Stimulated activated naive B cell treated with anti-CD40 and anti-IgM and Interleukin-4, amounts not matched to agents 10 μg/mL and 1 μg/mL and 100 μg/mL, for 72 hours (primary cell): ENCODE data around the gene ZNF414.

Experiments
- ATAC-seq, 2 donors: fragments of 150-1000 bp; cut with Tn5 transposase; replicated peaks; 2 replicates each; pipeline ENCODE4 v1.10.0; 2021; ENCODE audit warnings: moderate library complexity in 1 of 2
- DNase-seq: peaks from one replicate; pipeline ENCODE4 v3.0.0; 2021
- H3K27ac Mint-ChIP-seq: one replicate; pipeline ENCODE4 v1.8.0; 2022; ENCODE audit warnings: mild to moderate bottlenecking, mixed read lengths
- H3K27me3 Mint-ChIP-seq, 2 donors: one replicate each; pipeline ENCODE4 v1.8.0; 2022; ENCODE audit warnings: mixed read lengths in 2 of 2
- H3K36me3 Mint-ChIP-seq, 2 donors: one replicate each; pipeline ENCODE4 v1.8.0; 2022; ENCODE audit warnings: mixed read lengths in 2 of 2, mild to moderate bottlenecking in 1 of 2
- H3K4me1 Mint-ChIP-seq, 2 donors: one replicate each; pipeline ENCODE4 v1.8.0; 2022; ENCODE audit warnings: mixed read lengths in 2 of 2, mild to moderate bottlenecking in 1 of 2
- H3K4me3 Mint-ChIP-seq, 2 donors: one replicate each; pipeline ENCODE4 v1.8.0; 2022; ENCODE audit warnings: mild to moderate bottlenecking in 2 of 2, mixed read lengths in 2 of 2, moderate library complexity in 1 of 2
- H3K9me3 Mint-ChIP-seq, 2 donors: one replicate each; pipeline ENCODE4 v1.8.0; 2022; ENCODE audit warnings: mixed read lengths in 2 of 2, mild to moderate bottlenecking in 1 of 2

Gene ZNF414

GRCh38 chr19:8511573-8512101, 2.3 kb downstream of the ZNF414 start:
- Mint-ChIP-seq H3K4me1 (peaks cover 16 to 25% of the 10 kb centered on the region in 2 donors), H3K27ac (no peak overlapping the region), H3K36me3 (peaks cover 14 to 16% of the 10 kb centered on the region in 2 donors), H3K4me3 (no peak overlapping the region), H3K9me3 (no peaks in the 10 kb centered on the region), H3K27me3 (no peaks in the 10 kb centered on the region)
- ATAC-seq (no peak), DNase-seq (no peak)

GRCh38 chr19:8510589-8511115, 3.3 kb downstream of the ZNF414 start:
- Mint-ChIP-seq H3K27me3 (no peaks in the 10 kb centered on the region), H3K9me3 (no peaks in the 10 kb centered on the region), H3K27ac (no peak overlapping the region), H3K36me3 (peaks cover 14 to 16% of the 10 kb centered on the region in 2 donors), H3K4me3 (no peak overlapping the region), H3K4me1 (peaks cover 21 to 34% of the 10 kb centered on the region in 2 donors)
- ATAC-seq (no peak), DNase-seq (no peak)

GRCh38 chr19:8506402-8506957, 7.5 kb downstream of the ZNF414 start:
- Mint-ChIP-seq H3K27me3 (peaks cover 8 to 19% of the 10 kb centered on the region in 2 donors), H3K9me3 (no peaks in the 10 kb centered on the region), H3K27ac (peak overlapping the region; percentile 83), H3K4me1 (peaks cover 10 to 25% of the 10 kb centered on the region in 2 donors), H3K4me3 (peak overlapping the region; percentile 86 to 98), H3K36me3 (peaks cover 3 to 12% of the 10 kb centered on the region in 2 donors)
- ATAC-seq (no peak), DNase-seq (no peak)

GRCh38 chr19:8505680-8506401, 8.1 kb downstream of the ZNF414 start:
- Mint-ChIP-seq H3K9me3 (no peaks in the 10 kb centered on the region), H3K27ac (peak overlapping the region; percentile 83), H3K4me1 (peaks cover 10 to 27% of the 10 kb centered on the region in 2 donors), H3K4me3 (peak overlapping the region; percentile 86 to 98), H3K36me3 (peaks cover 3 to 8% of the 10 kb centered on the region in 2 donors), H3K27me3 (peaks cover 8 to 21% of the 10 kb centered on the region in 2 donors)
- peak; percentile 54 for DNase-seq
- peak; percentile 75 to 81 for ATAC-seq

GRCh38 chr19:8504919-8505318, 9.0 kb downstream of the ZNF414 start:
- no peaks in the 10 kb centered on the region for H3K9me3 Mint-ChIP-seq
- peak overlapping the region; percentile 30 to 72 for H3K4me3 Mint-ChIP-seq
- peaks cover 15 to 29% of the 10 kb centered on the region in 2 donors for H3K27me3 Mint-ChIP-seq
- H3K4me1 Mint-ChIP-seq: peaks cover 15 to 27% of the 10 kb centered on the region in 2 donors
- no peak for DNase-seq
- no peak overlapping the region for H3K27ac Mint-ChIP-seq
- ATAC-seq: no peak
- H3K36me3 Mint-ChIP-seq: peaks cover 3 to 7% of the 10 kb centered on the region in 2 donors

- peaks cover 17 to 30% of the 10 kb centered on the region in 2 donors for H3K27me3 Mint-ChIP-seq
- ATAC-seq: no peak
- H3K4me1 Mint-ChIP-seq: peaks cover 15 to 27% of the 10 kb centered on the region in 2 donors
- peaks cover 3% of the 10 kb centered on the region in 2 donors for H3K36me3 Mint-ChIP-seq
- no peak overlapping the region for H3K27ac Mint-ChIP-seq
- no peak for DNase-seq
- H3K9me3 Mint-ChIP-seq: no peaks in the 10 kb centered on the region
- peak overlapping the region; percentile 25 to 37 for H3K4me3 Mint-ChIP-seq
Observed at GRCh38 chr19:8504171-8504570, 9.8 kb downstream of the ZNF414 start.

- no peak for DNase-seq
- Mint-ChIP-seq H3K4me3 (no peak overlapping the region), H3K27ac (peak overlapping the region; percentile 6), H3K27me3 (peaks cover 17 to 30% of the 10 kb centered on the region in 2 donors), H3K9me3 (no peaks in the 10 kb centered on the region), H3K36me3 (peaks cover 3% of the 10 kb centered on the region in 2 donors), H3K4me1 (peaks cover 14 to 27% of the 10 kb centered on the region in 2 donors)
- ATAC-seq: no peak
Observed at GRCh38 chr19:8503510-8503909, 10.5 kb downstream of the ZNF414 start.

- Mint-ChIP-seq H3K36me3 (peaks cover 0 to 1% of the 10 kb centered on the region in 2 donors), H3K27me3 (peaks cover 17 to 30% of the 10 kb centered on the region in 2 donors), H3K27ac (no peak overlapping the region), H3K4me3 (no peak overlapping the region), H3K4me1 (peaks cover 14 to 27% of the 10 kb centered on the region in 2 donors), H3K9me3 (no peaks in the 10 kb centered on the region)
- no peak for ATAC-seq
- DNase-seq: no peak
Observed at GRCh38 chr19:8501981-8502380, 12.0 kb downstream of the ZNF414 start.

- H3K27ac Mint-ChIP-seq: no peak overlapping the region
- H3K4me3 Mint-ChIP-seq: no peak overlapping the region
- DNase-seq (no peak), ATAC-seq (no peak)
- no peaks in the 10 kb centered on the region for H3K9me3 Mint-ChIP-seq
- peaks cover 17 to 30% of the 10 kb centered on the region in 2 donors for H3K27me3 Mint-ChIP-seq
- peaks cover 14 to 25% of the 10 kb centered on the region in 2 donors for H3K4me1 Mint-ChIP-seq
- H3K36me3 Mint-ChIP-seq: peaks cover 0 to 1% of the 10 kb centered on the region in 2 donors
Observed at GRCh38 chr19:8501516-8501915, 12.5 kb downstream of the ZNF414 start.

GRCh38 chr19:8500158-8500557, 13.8 kb downstream of the ZNF414 start:
- H3K4me1 Mint-ChIP-seq: peaks cover 7 to 15% of the 10 kb centered on the region in 2 donors
- H3K27ac Mint-ChIP-seq: no peak overlapping the region
- H3K27me3 Mint-ChIP-seq: peaks cover 17 to 30% of the 10 kb centered on the region in 2 donors
- no peak for DNase-seq
- H3K4me3 Mint-ChIP-seq: no peak overlapping the region
- peaks cover 0 to 1% of the 10 kb centered on the region in 2 donors for H3K36me3 Mint-ChIP-seq
- no peak for ATAC-seq
- H3K9me3 Mint-ChIP-seq: no peaks in the 10 kb centered on the region

GRCh38 chr19:8499048-8499833, 14.7 kb downstream of the ZNF414 start:
- H3K36me3 Mint-ChIP-seq: peaks cover 0 to 1% of the 10 kb centered on the region in 2 donors
- no peak overlapping the region for H3K27ac Mint-ChIP-seq
- H3K4me1 Mint-ChIP-seq: peaks cover 5 to 17% of the 10 kb centered on the region in 2 donors
- DNase-seq: no peak
- no peak overlapping the region for H3K4me3 Mint-ChIP-seq
- H3K9me3 Mint-ChIP-seq: no peaks in the 10 kb centered on the region
- ATAC-seq: no peak
- H3K27me3 Mint-ChIP-seq: peaks cover 17 to 28% of the 10 kb centered on the region in 2 donors

GRCh38 chr19:8498295-8498694, 15.7 kb downstream of the ZNF414 start:
- Mint-ChIP-seq H3K4me1 (peaks cover 7 to 17% of the 10 kb centered on the region in 2 donors), H3K27me3 (peaks cover 9 to 19% of the 10 kb centered on the region in 2 donors), H3K27ac (no peak overlapping the region), H3K4me3 (no peak overlapping the region), H3K9me3 (no peaks in the 10 kb centered on the region), H3K36me3 (no peaks in the 10 kb centered on the region)
- ATAC-seq (no peak), DNase-seq (no peak)

GRCh38 chr19:8494158-8494557, 19.8 kb downstream of the ZNF414 start:
- Mint-ChIP-seq H3K36me3 (peaks cover 13 to 17% of the 10 kb centered on the region in 2 donors), H3K4me1 (peaks cover 3 to 13% of the 10 kb centered on the region in 2 donors), H3K4me3 (no peak overlapping the region), H3K9me3 (no peaks in the 10 kb centered on the region), H3K27ac (no peak overlapping the region), H3K27me3 (no peaks in the 10 kb centered on the region)
- DNase-seq (no peak), ATAC-seq (peak in 1 of 2 donors; percentile 18)

GRCh38 chr19:8491574-8491973, 22.4 kb downstream of the ZNF414 start:
- no peaks in the 10 kb centered on the region for H3K27me3 Mint-ChIP-seq
- DNase-seq: no peak
- H3K4me3 Mint-ChIP-seq: no peak overlapping the region
- no peak overlapping the region for H3K27ac Mint-ChIP-seq
- ATAC-seq: no peak
- H3K4me1 Mint-ChIP-seq: peaks cover 13 to 30% of the 10 kb centered on the region in 2 donors
- H3K36me3 Mint-ChIP-seq: peaks cover 35 to 37% of the 10 kb centered on the region in 2 donors
- H3K9me3 Mint-ChIP-seq: no peaks in the 10 kb centered on the region
